WI38 (cell line): Measurements from ENCODE around the gene GPC3.
"Not testable (repeated sequence)": the region's sequence is repeated elsewhere in the genome, so short reads cannot be mapped to it uniquely, and the experiment has no call there.

Experiments used
- H3K4me3 ChIP-seq: 2 replicates; pipeline ENCODE4 v1.5.1; 2011; ENCODE audit warnings: low read depth, mild to moderate bottlenecking, control low read depth, low read length
- CTCF ChIP-seq: IDR thresholded peaks from 2 replicates; pipeline ENCODE4 v1.5.1; 2012; ENCODE audit warnings: low read depth, mild to moderate bottlenecking, control low read depth, low read length

GPC3 gene

GRCh38 chrX:133994576-133994975, 9.2 kb upstream of the GPC3 start:
- no peak for TF ChIP-seq CTCF
- H3K4me3 ChIP-seq, result no peak overlapping the region

- no peak for TF ChIP-seq CTCF
These were observed 7.5 kb upstream of the GPC3 start for GRCh38 chrX:133992882-133993281.

GRCh38 chrX:133991814-133992213, 6.4 kb upstream of the GPC3 start:
- no peak overlapping the region for H3K4me3 ChIP-seq
- no peak for TF ChIP-seq CTCF

More at GRCh38 chrX:133992882-133993281, 7.5 kb upstream of the GPC3 start:
- H3K4me3 ChIP-seq, result no peak overlapping the region

GRCh38 chrX:133991057-133991456, 5.7 kb upstream of the GPC3 start:
- not testable (repeated sequence) for H3K4me3 ChIP-seq

- H3K4me3 ChIP-seq, result no peak overlapping the region
- no peak for TF ChIP-seq CTCF
These were observed 4.6 kb upstream of the GPC3 start for GRCh38 chrX:133989993-133990392.

GRCh38 chrX:133989490-133989889, 4.1 kb upstream of the GPC3 start:
- no peak overlapping the region for H3K4me3 ChIP-seq
- TF ChIP-seq CTCF, result no peak

- no peak for TF ChIP-seq CTCF
- no peak overlapping the region for H3K4me3 ChIP-seq
These were observed 2.6 kb upstream of the GPC3 start for GRCh38 chrX:133988010-133988409.

- no peak overlapping the region for H3K4me3 ChIP-seq
- no peak for TF ChIP-seq CTCF
These were observed 1.8 kb upstream of the GPC3 start for GRCh38 chrX:133987188-133987587.
